DND-41 (cell line): ENCODE data around the gene CCDC106.

Experiments
- ATAC-seq: fragments of 200-7000 bp; cut with Tn5 transposase; 3 replicates; pipeline ENCODE4 v1.9.1; 2021; ENCODE audit warnings: low read depth; ENCODE audit not compliant: insufficient read depth
- DNase-seq: peaks from one replicate; pipeline ENCODE4 v3.0.0-alpha.2; 2020
- H2AFZ ChIP-seq: 2 replicates; pipeline ENCODE4 v1.6.0; 2012; ENCODE audit warnings: low read depth, low read length
- H3K27ac ChIP-seq: 2 replicates; pipeline ENCODE4 v1.5.1; 2012; ENCODE audit warnings: low read length, inconsistent platforms
- H3K27me3 ChIP-seq: fragments of 200-600 bp; sonication (generic); 2 replicates; pipeline ENCODE4 v1.6.0; 2012; ENCODE audit warnings: low read length, mild to moderate bottlenecking, inconsistent platforms; ENCODE audit not compliant: insufficient read depth, poor library complexity
- H3K36me3 ChIP-seq: 2 replicates; pipeline ENCODE4 v1.5.1; 2012; ENCODE audit warnings: low read length, inconsistent platforms; ENCODE audit not compliant: insufficient read depth
- H3K4me1 ChIP-seq: 2 replicates; pipeline ENCODE4 v1.5.1; 2012; ENCODE audit warnings: mild to moderate bottlenecking, low read length; ENCODE audit not compliant: insufficient read depth
- H3K4me2 ChIP-seq: 2 replicates; pipeline ENCODE4 v1.6.0; 2012; ENCODE audit warnings: mild to moderate bottlenecking, moderate library complexity, low read length, inconsistent platforms; ENCODE audit not compliant: insufficient read depth
- H3K4me3 ChIP-seq, 2 experiments: fragments of 200-600 bp in 1 of 2; shearing (Covaris generic) in 1 of 2; 2 replicates each; pipeline ENCODE4 v1.5.1; 2012 to 2016; ENCODE audit warnings: inconsistent platforms in 2 of 2, low read length in 2 of 2, mild to moderate bottlenecking in 2 of 2, low read depth in 1 of 2, moderate library complexity in 1 of 2
- H3K79me2 ChIP-seq: 2 replicates; pipeline ENCODE4 v1.6.0; 2012; ENCODE audit warnings: low read length, inconsistent platforms; ENCODE audit not compliant: insufficient read depth
- H3K9ac ChIP-seq: 2 replicates; pipeline ENCODE4 v1.6.0; 2012; ENCODE audit warnings: low read depth, mild to moderate bottlenecking, inconsistent platforms, low read length, moderate library complexity
- H3K9me3 ChIP-seq: 2 replicates; pipeline ENCODE4 v1.5.1; 2012; ENCODE audit warnings: low read length, moderate library complexity, mild to moderate bottlenecking, inconsistent platforms; ENCODE audit not compliant: insufficient read depth, severe bottlenecking
- H4K20me1 ChIP-seq: 2 replicates; pipeline ENCODE4 v1.6.0; 2012; ENCODE audit warnings: low read length; ENCODE audit not compliant: insufficient read depth
- CTCF ChIP-seq: IDR thresholded peaks from 2 replicates; pipeline ENCODE4 v1.5.1; 2012; ENCODE audit warnings: borderline replicate concordance, low read length, moderate library complexity, mild to moderate bottlenecking; ENCODE audit not compliant: poor library complexity, severe bottlenecking; ENCODE audit errors: extremely low read depth
- EZH2 ChIP-seq: IDR thresholded peaks from 3 replicates; pipeline ENCODE4 v1.6.1; 2012; ENCODE audit warnings: borderline replicate concordance, low read depth, mild to moderate bottlenecking, moderate library complexity, low read length, inconsistent platforms; ENCODE audit not compliant: severe bottlenecking

Gene CCDC106

GRCh38 chr19:55690769-55691545 is 42.9 kb downstream of the CCDC106 start:
- TF ChIP-seq EZH2 (no peak), CTCF (no peak)
- no peak overlapping the region for H2AFZ ChIP-seq
- H3K4me3 ChIP-seq = no peak overlapping the region
- H3K4me1 ChIP-seq = no peaks in the 10 kb centered on the region
- no peak for DNase-seq
- no peak overlapping the region for H3K27ac ChIP-seq
- H3K36me3 ChIP-seq = peaks cover 96% of the 10 kb centered on the region
- H3K27me3 ChIP-seq = no peaks in the 10 kb centered on the region
- peaks cover 15% of the 10 kb centered on the region; the same call in 1 of the 2 replicates for H3K79me2 ChIP-seq
- H3K9ac ChIP-seq = no peak overlapping the region
- no peak overlapping the region for H3K4me2 ChIP-seq
- peaks cover 49% of the 10 kb centered on the region for H4K20me1 ChIP-seq
- no peaks in the 10 kb centered on the region for H3K9me3 ChIP-seq
- ATAC-seq = no peak

DNA sequence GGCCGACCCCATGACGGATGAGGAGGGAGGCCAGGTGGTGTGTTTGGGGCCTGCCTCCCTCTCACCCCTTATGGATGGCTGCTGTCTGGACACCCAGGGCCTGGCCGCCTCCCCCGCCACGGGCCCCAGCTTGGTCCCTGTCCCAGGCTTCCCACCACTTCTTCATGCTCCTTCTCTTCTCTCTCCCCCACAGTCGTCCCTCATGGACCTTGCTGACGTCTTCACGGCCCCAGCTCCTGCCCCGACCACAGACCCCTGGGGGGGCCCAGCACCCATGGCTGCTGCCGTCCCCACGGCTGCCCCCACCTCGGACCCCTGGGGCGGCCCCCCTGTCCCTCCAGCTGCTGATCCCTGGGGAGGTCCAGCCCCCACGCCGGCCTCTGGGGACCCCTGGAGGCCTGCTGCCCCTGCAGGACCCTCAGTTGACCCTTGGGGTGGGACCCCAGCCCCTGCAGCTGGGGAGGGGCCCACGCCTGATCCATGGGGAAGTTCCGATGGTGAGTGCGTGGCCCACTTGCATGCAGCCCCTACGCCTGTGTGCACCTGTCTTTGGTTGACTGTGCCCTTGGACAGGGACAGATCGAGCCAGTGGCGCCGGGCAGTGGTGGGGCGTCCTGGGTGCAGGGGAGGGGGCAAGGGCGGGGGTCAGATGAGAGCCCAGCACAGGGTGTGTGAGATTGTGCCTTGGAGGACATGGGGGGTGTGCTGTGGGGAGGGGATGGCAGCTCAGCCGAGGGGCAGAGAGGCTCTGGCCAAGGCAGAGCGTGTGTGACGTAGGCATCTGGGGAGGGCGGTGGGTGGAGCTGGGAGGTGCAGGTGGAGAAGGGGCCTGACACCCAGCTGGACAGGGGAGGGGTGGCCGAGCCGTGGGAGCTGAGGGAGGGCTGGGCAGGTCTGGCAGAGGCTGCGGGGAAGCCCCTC is 43.8 kb downstream of the CCDC106 start:
- no peak for TF ChIP-seq EZH2
- no peak for TF ChIP-seq CTCF
- Histone ChIP-seq H3K27me3 (no peaks in the 10 kb centered on the region), H3K79me2 (peaks cover 7% of the 10 kb centered on the region; the same call in 1 of the 2 replicates), H3K36me3 (peaks cover 96% of the 10 kb centered on the region), H3K9me3 (no peaks in the 10 kb centered on the region), H3K4me3 (no peak overlapping the region), H3K9ac (no peak overlapping the region), H3K27ac (no peak overlapping the region), H3K4me2 (no peak overlapping the region), H4K20me1 (peaks cover 43% of the 10 kb centered on the region), H2AFZ (no peak overlapping the region), H3K4me1 (no peaks in the 10 kb centered on the region)
- no peak for DNase-seq
- ATAC-seq = no peak

DNA sequence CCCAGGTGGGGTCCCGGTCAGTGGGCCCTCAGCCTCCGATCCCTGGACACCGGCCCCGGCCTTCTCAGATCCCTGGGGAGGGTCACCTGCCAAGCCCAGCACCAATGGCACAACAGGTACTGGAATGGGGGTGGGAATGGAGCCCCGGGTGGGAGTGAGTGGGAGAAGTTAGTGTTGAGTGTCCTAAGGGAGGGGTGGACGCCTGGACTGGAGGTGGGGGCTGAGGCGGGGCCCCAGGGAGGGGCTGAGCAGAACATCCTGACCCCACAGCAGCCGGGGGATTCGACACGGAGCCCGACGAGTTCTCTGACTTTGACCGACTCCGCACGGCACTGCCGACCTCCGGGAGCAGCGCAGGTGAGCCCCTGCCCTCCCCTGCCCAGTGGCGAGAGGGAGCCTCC is 44.7 kb downstream of the CCDC106 start:
- no peak overlapping the region for H3K4me2 ChIP-seq
- no peaks in the 10 kb centered on the region for H3K4me1 ChIP-seq
- H3K9me3 ChIP-seq = no peaks in the 10 kb centered on the region
- no peaks in the 10 kb centered on the region for H3K79me2 ChIP-seq
- H3K27ac ChIP-seq = no peak overlapping the region
- H3K9ac ChIP-seq = no peak overlapping the region
- ATAC-seq (no peak), DNase-seq (no peak)
- no peak overlapping the region for H2AFZ ChIP-seq
- TF ChIP-seq CTCF = no peak
- TF ChIP-seq EZH2 = no peak
- no peaks in the 10 kb centered on the region for H3K27me3 ChIP-seq
- H4K20me1 ChIP-seq = peaks cover 35% of the 10 kb centered on the region
- no peak overlapping the region for H3K4me3 ChIP-seq
- H3K36me3 ChIP-seq = peaks cover 94% of the 10 kb centered on the region
